Ramos (cell line): ENCODE measurements around the gene CDC23.
"Not testable (repeated sequence)": the region's sequence is repeated elsewhere in the genome, so short reads cannot be mapped to it uniquely, and the experiment has no call there.

Experiments used
- in situ Hi-C: fragments of 300-500 bp; cut with MboI; formaldehyde crosslinking; loops from one replicate; pipeline ENCODE4 v1.14.3; 2022; ENCODE audit warnings: low sequenced_read_pairs; ENCODE audit not compliant: unreplicated experiment

The CDC23 gene

GRCh38 chr5:138216799-138217198 lies 3.7 kb upstream of the CDC23 start:
- in situ Hi-C loops = no loop called here

- in situ Hi-C loops = no loop called here
Observed at GRCh38 chr5:138212828-138213160, 329 bp downstream of the CDC23 start.

GRCh38 chr5:138210985-138211384 lies 2.1 kb downstream of the CDC23 start:
- in situ Hi-C loops = no loop called here

GRCh38 chr5:138193859-138194258 lies 19.3 kb downstream of the CDC23 start:
- in situ Hi-C loops = not testable (repeated sequence)

GRCh38 chr5:138192826-138193225 lies 20.3 kb downstream of the CDC23 start:
- in situ Hi-C loops = no loop called here

GRCh38 chr5:138188626-138189025 lies 24.5 kb downstream of the CDC23 start:
- in situ Hi-C loops = loop anchor here (10.0 kb wide), 1 partner anchor 226 kb away; no protein-coding TSS in a partner anchor

- in situ Hi-C loops = loop anchor here (10.0 kb wide), 1 partner anchor 229 kb away; no protein-coding TSS in a partner anchor
Observed at GRCh38 chr5:138186002-138186447, 27.1 kb downstream of the CDC23 start.

- in situ Hi-C loops = loop anchor here (10.0 kb wide), 1 partner anchor 232 kb away; no protein-coding TSS in a partner anchor
Observed at GRCh38 chr5:138182808-138183207, 30.3 kb downstream of the CDC23 start.

GRCh38 chr5:138180841-138181240 lies 32.3 kb downstream of the CDC23 start:
- in situ Hi-C loops = loop anchor here (10.0 kb wide), 1 partner anchor 234 kb away; no protein-coding TSS in a partner anchor

GRCh38 chr5:138180183-138180782 lies 32.8 kb downstream of the CDC23 start:
- in situ Hi-C loops = loop anchor here (10.0 kb wide), 1 partner anchor 235 kb away; no protein-coding TSS in a partner anchor

- in situ Hi-C loops = no loop called here
Observed at GRCh38 chr5:138179277-138179857, 33.8 kb downstream of the CDC23 start.

- in situ Hi-C loops = no loop called here
Observed at GRCh38 chr5:138178516-138179276, 34.4 kb downstream of the CDC23 start, which contains the start of the genes BRD8 and KIF20A. Gene BRD8, minus strand, starts transcription at chr5:138178630. Its CDS starts 16 bp downstream, at chr5:138178614. Gene KIF20A, plus strand, starts transcription at chr5:138179112. Its CDS starts 569 bp downstream, at chr5:138179681.

- in situ Hi-C loops = no loop called here
Observed at GRCh38 chr5:138177941-138178515, 35.1 kb downstream of the CDC23 start.

- in situ Hi-C loops = no loop called here
Observed at GRCh38 chr5:138170299-138170698, 42.8 kb downstream of the CDC23 start.

- in situ Hi-C loops = no loop called here
Observed at GRCh38 chr5:138169124-138169523, 44.0 kb downstream of the CDC23 start.

GRCh38 chr5:138163721-138164120 lies 49.4 kb downstream of the CDC23 start:
- in situ Hi-C loops = no loop called here

GRCh38 chr5:138160706-138161105 lies 52.4 kb downstream of the CDC23 start:
- in situ Hi-C loops = no loop called here

GRCh38 chr5:138159666-138160065 lies 53.5 kb downstream of the CDC23 start:
- in situ Hi-C loops = no loop called here

GRCh38 chr5:138157626-138158025 lies 55.5 kb downstream of the CDC23 start:
- in situ Hi-C loops = no loop called here

GRCh38 chr5:138155977-138156376 lies 57.1 kb downstream of the CDC23 start:
- in situ Hi-C loops = not testable (repeated sequence)

GRCh38 chr5:138149530-138149929 lies 63.6 kb downstream of the CDC23 start:
- in situ Hi-C loops = no loop called here
